Measurements from ENCODE around the gene PXN.
A peak's percentile ranks its signal among the peaks of the same experiment; 100 is the strongest.

Gene PXN

DNA sequence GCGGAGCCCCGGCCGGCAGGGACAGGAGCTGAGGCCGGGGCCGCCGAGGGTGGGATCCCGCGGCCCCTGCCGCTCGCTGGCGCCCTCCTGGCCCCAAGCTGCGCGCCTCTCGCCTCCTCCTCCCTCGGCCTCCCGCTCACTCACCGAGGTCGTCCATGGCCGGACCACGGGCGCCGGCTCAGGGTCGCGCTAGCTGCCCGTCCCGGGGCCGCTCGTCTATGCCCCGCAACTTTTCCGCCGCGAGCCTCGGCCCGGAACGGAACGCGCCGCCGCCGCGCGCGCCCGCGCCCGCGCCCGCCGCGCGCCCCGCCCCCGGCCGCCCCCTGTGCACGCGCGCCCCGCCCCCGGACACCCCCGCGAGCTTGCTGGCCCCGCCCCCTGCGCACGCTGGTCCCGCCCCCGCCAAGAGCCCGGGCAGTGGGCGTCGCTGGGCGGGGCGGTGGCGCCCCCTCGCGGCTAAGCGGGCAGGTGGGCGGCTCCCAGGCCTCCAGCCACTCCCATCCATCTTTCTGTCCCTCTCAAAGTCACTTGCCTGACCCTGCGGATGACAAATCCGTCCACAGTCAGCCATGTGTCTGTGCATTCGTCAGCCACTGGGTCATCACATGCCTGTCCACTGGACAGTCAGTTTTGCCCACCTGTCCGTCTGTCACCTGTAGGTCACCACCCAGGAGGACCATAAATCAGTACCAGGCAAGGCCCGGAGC is at the start of gene PXN:
Gene PXN, minus strand, starts transcription at position 258 of the 707 bp plus-strand sequence. Its CDS starts 101 bp downstream, at position 157.
- DNase-seq (ENCODE audit: low read depth, low spot score): no peak
- ChIA-PET POLR2A (interaction anchor here (0.6 to 8.1 kb wide), 9 partner anchors 8 to 1958 kb away, joined by 3 to 134 read pairs (median 4); partner anchors contain the start of genes RNU4-2 and RPLP0), CTCF (interaction anchor here (0.6 to 26.2 kb wide), 22 partner anchors 9 to 369 kb away, joined by 3 to 1066 read pairs (median 6); partner anchors contain the start of genes RNU4-1, RNU4-2, RPLP0 and SIRT4)
- TF ChIP-seq, protein P1, sequence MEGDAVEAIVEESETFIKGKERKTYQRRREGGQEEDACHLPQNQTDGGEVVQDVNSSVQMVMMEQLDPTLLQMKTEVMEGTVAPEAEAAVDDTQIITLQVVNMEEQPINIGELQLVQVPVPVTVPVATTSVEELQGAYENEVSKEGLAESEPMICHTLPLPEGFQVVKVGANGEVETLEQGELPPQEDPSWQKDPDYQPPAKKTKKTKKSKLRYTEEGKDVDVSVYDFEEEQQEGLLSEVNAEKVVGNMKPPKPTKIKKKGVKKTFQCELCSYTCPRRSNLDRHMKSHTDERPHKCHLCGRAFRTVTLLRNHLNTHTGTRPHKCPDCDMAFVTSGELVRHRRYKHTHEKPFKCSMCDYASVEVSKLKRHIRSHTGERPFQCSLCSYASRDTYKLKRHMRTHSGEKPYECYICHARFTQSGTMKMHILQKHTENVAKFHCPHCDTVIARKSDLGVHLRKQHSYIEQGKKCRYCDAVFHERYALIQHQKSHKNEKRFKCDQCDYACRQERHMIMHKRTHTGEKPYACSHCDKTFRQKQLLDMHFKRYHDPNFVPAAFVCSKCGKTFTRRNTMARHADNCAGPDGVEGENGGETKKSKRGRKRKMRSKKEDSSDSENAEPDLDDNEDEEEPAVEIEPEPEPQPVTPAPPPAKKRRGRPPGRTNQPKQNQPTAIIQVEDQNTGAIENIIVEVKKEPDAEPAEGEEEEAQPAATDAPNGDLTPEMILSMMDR (IDR thresholded peaks at IDR 0.05; ENCODE audit: insufficient read depth, low read length, missing control alignments): peak; percentile 88
- peak within 1 kb of the TSS; percentile 81 for H3K4me3 ChIP-seq (ENCODE audit: low read depth, low read length)

DNA sequence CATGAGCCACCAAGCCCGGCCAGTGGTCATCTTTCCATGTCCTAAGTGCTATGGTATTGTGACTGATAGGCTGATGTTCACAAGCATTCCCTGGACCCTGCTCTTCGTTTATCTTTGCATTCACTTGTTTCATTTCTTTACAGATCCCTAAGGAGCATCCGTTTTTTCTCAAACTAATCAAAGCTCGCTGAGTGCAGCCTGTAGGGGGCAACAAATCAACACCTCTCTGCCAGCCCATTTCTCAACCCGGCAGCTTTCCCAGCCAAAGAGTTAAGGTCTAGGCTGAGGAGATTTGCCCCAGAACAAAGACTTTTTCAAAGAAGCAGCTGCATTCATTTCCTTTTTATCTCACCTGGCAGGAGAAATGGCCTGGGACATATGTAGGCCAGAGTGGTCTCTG is 48.7 kb upstream of the PXN start:
- ChIA-PET POLR2A (no interaction called here), CTCF (interaction anchor here (0.8 to 9.4 kb wide), 4 partner anchors 9 to 22 kb away, joined by 3 to 98 read pairs (median 4); partner anchors contain the start of gene SIRT4)
- no peak overlapping the region for H3K4me3 ChIP-seq (ENCODE audit: low read depth, low read length)
- TF ChIP-seq, protein P1 (IDR thresholded peaks at IDR 0.05; ENCODE audit: insufficient read depth, low read length, missing control alignments): no peak
- DNase-seq (ENCODE audit: low read depth, low spot score): no peak

DNA sequence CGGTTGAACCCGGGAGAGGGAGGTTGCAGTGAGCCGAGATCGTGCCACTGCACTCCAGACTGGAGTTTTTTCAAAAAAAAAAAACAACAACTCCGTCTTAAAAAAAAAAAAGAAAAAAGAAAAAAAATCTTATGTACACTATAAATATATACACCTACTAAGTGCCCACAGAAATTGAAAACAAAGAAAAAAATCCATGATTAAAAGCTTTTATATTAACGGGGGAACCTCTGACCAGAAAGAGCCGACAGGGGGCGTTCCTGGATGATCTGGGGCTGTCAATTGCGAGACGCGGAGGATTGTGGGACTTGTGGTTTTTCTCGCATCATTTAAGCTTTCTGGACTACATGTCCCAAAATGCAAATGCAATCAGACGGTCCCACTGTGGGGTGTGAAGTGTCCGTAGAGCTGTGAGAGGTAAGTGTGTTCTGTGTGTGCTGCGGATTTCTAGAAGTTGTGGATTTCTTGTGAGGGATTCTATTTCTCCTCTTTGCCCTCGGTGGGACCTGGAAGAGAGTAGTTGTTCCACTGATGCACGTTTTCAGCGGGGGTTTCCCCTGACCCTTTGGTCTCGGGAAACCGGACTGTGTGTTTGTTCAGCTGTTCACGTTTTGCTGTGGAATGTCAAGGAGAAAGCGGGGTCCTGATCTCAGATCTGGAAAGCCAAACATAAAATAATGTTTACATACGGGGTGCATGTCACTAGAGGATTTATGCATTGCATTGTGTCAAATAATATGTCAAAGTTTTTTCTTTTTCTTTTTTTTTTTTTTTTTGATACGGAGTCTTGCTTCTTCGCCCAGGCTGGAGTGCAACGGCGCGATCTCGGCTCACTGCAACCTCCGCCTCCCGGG is 36.7 kb upstream of the PXN start, which contains the start of gene SIRT4:
Gene SIRT4, plus strand, starts transcription at position 360 of the 854 bp plus-strand sequence. CDS start 1,241 bp downstream, outside the sequence.
- H3K4me3 ChIP-seq (ENCODE audit: low read depth, low read length): peak within 1 kb of the TSS; percentile 77
- POLR2A ChIA-PET: interaction anchor here (1.2 to 1.4 kb wide), 3 partner anchors 10 to 101 kb away, joined by 6 to 64 read pairs (median 8); partner anchors contain the start of genes RNU4-1, RNU4-2 and RPLP0
- TF ChIP-seq, protein P1 (IDR thresholded peaks at IDR 0.05; ENCODE audit: insufficient read depth, low read length, missing control alignments): peak; percentile 71
- peak; percentile 65 for DNase-seq (ENCODE audit: low read depth, low spot score)
- CTCF ChIA-PET: interaction anchor here (0.7 to 5.1 kb wide), 26 partner anchors 10 to 418 kb away, joined by 3 to 98 read pairs (median 4); partner anchors contain the start of genes PXN, RNU4-1, RNU4-2 and SRSF9

DNA sequence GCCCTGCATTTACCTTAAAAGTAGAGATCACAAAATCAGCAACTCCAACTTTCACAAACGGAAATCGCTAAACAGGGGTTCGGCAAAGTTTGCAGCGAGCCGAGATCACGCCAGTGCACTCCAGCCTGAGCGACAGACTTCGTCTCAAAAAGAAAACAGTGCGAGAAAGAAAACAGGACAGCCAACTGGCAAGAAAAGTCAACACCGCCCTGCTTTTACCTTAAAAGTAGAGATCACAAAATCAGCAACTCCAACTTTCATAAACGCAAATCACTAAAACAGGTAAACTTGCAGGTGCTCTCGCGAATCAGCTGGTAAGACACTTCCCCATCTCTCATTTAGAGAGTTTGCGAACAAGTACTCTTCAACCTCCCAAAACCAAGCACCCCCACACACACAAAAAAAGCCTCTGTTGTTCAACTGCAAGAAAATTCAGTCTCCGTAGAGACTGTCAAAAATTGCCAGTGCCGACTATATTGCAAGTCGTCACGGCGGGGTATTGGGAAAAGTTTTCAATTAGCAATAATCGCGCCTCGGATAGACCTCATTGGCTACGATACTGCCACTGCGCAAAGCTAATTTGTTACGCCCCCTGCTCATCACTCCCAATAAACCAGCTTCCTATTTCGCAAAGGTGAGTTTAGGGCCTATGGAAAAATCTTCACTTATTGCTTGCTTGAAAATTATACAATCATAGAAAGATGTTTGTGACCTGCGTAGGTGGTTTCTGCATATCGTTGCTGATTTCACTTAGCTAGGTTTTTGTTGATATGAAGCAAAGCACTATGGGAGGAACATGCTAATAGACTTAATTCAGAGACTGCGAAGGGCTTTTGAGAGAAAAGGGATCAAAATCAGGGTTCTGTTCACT is 27.4 kb upstream of the PXN start, which contains the start of gene RNU4-1:
Gene RNU4-1, minus strand, starts transcription at position 577 of the 871 bp plus-strand sequence.
- ChIA-PET CTCF (interaction anchor here (0.8 to 12.0 kb wide), 5 partner anchors 9 to 94 kb away, joined by 3 to 175 read pairs (median 4); partner anchors contain the start of genes PXN and SIRT4), POLR2A (interaction anchor here (0.6 to 4.9 kb wide), 18 partner anchors 7 to 131 kb away, joined by 3 to 249 read pairs (median 10); partner anchors contain the start of genes PXN, RPLP0 and SIRT4)
- TF ChIP-seq, protein P1 (IDR thresholded peaks at IDR 0.05; ENCODE audit: insufficient read depth, low read length, missing control alignments): no peak

DNA sequence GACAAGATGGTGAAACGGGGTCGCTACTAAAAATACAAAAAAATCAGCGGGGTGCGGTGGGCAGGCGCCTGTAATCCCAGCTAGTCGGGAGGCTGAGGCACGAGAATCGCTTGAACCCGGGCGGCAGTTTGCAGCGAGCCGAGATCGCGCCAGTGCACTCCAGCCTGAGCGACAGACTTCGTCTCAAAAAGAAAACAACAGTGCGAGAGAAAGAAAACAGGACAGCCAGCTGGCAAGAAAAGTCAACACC is 26.8 kb upstream of the PXN start:
- ChIA-PET POLR2A (interaction anchor here (0.6 to 4.9 kb wide), 22 partner anchors 8 to 204 kb away, joined by 3 to 249 read pairs (median 8); partner anchors contain the start of genes DYNLL1, PXN, RPLP0 and SIRT4), CTCF (interaction anchor here (1.6 to 12.0 kb wide), 3 partner anchors 10 to 94 kb away, joined by 4 to 175 read pairs (median 27); partner anchors contain the start of gene SIRT4)
- TF ChIP-seq, protein P1 (IDR thresholded peaks at IDR 0.05; ENCODE audit: insufficient read depth, low read length, missing control alignments): no peak
- DNase-seq (ENCODE audit: low read depth, low spot score): no peak
- peak overlapping the region; percentile 61 for H3K4me3 ChIP-seq (ENCODE audit: low read depth, low read length)

More for the DNA sequence above, 27.4 kb upstream of the PXN start, which contains the start of gene RNU4-1:
- peak within 1 kb of the TSS; percentile 61 for H3K4me3 ChIP-seq (ENCODE audit: low read depth, low read length)
- peak; percentile 79 for DNase-seq (ENCODE audit: low read depth, low spot score)
